Esophagus squamous epithelium (tissue), 5 donors: ENCODE measurements around the gene PPOX. TPM values are rescaled to one million over a fixed set of nuclear protein-coding genes. Genes with fewer than 3 reads are reported as not detected.

ENCODE experiments used
- DNase-seq: peaks from one replicate; lab custom pipeline; 2025; lab: John Stamatoyannopoulos, UW
- H3K27ac ChIP-seq, 4 donors: fragments of 200-600 bp; sonication (generic); one replicate each; pipeline ENCODE4 v1.5.1; 2016 to 2019; ENCODE audit warnings: mild to moderate bottlenecking in 1 of 4
- H3K27me3 ChIP-seq, 4 donors: fragments of 200-600 bp; sonication (generic); 1 replicate in 3 of 4; 2 replicates in 1 of 4; pipeline versions ENCODE4 v1.5.1 to v1.6.0; 2017 to 2021; ENCODE audit warnings: antibody characterized with exemption in 1 of 4
- H3K36me3 ChIP-seq, 3 donors: fragments of 200-600 bp; sonication (generic); one replicate each; pipeline ENCODE4 v1.5.1; 2016 to 2019
- H3K4me1 ChIP-seq, 3 donors: fragments of 200-600 bp; sonication (generic); one replicate each; pipeline ENCODE4 v1.5.1; 2017 to 2019
- H3K4me3 ChIP-seq, 4 donors: fragments of 200-600 bp; sonication (generic); 1 replicate in 3 of 4; 2 replicates in 1 of 4; pipeline ENCODE4 v1.5.1; 2016 to 2019; ENCODE audit warnings: mild to moderate bottlenecking in 2 of 4, moderate library complexity in 1 of 4
- H3K9me3 ChIP-seq, 3 donors: fragments of 200-600 bp; sonication (generic); one replicate each; pipeline ENCODE4 v1.5.1; 2016 to 2019
- POLR2A ChIP-seq, 4 donors: fragments of 450-650 bp; IDR thresholded peaks; one replicate each; pipeline ENCODE4 v1.6.1; 2017; ENCODE audit warnings: antibody characterized with exemption in 4 of 4, mild to moderate bottlenecking in 4 of 4, moderate library complexity in 3 of 4
- WGBS, 2 donors: methylation state at CpG; one replicate each; pipeline ENCODE4 v1.1.5; 2018; 5-methylcytosine and 5-hydroxymethylcytosine counted together
- intact Hi-C: fragments of 100-400 bp; cut with DNase I; formaldehyde crosslinking; loops from one replicate; pipeline ENCODE4 v1.15.0; 2022
- total RNA-seq, 4 donors: library from RNA; depleted of rRNA; stranded (reverse); fragments of >200 nt; gene quantifications; one replicate each; pipeline ENCODE4 v1.1.0, GENCODE V29; 2016
- TF ChIP-seq, protein P1 (sequence below), 6 experiments: fragments of 450-650 bp in 4 of 6; fragments of 200-600 bp in 2 of 6; sonication (generic) in 2 of 6; IDR thresholded peaks; one replicate each; pipeline ENCODE4 v1.5.1; 2016 to 2019; ENCODE audit warnings: antibody characterized with exemption in 6 of 6, mild to moderate bottlenecking in 4 of 6, moderate library complexity in 4 of 6
- donor health status: DM: yes; HTN: yes; CAD: no.

Gene PPOX
- total RNA-seq, 4 donors from 2014 or later = 5.8 to 28.8 (median 11.7) TPM

DNA sequence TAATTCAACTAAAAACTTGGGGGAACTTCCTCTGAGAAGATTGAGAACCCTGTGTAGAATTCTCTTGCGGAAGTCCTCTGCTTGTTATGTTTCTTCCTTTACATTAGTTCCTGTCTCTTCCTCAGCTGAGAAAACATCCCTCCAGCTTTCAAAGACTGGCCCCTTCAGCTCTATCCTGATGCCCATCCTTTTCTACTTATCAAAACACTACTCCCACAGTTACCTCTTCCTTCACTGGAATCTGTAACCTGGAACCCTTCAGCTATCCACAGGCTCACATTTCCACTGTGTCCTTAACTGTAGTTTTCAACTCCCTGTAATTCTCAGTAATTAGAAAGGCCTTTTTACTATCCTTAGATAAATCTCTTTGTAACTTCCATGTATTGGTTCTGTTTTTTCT is 27.8 kb upstream of the PPOX start:
- peak overlapping the region in 1 of 4 donors; percentile 22 for H3K27ac ChIP-seq
- H3K36me3 ChIP-seq = no peaks in the 10 kb centered on the region
- no peak for DNase-seq
- WGBS, 2 donors = 82 to 86% methylated on average over 1 of the region's 1 CpG
- no peaks in the 10 kb centered on the region for H3K27me3 ChIP-seq
- intact Hi-C loops = loop anchor here (10.0 kb wide), 1 partner anchor 304 kb away; no protein-coding TSS in a partner anchor
- H3K9me3 ChIP-seq = no peaks in the 10 kb centered on the region
- H3K4me3 ChIP-seq = no peak overlapping the region
- H3K4me1 ChIP-seq = peaks cover 9 to 19% (median 12%) of the 10 kb centered on the region in 3 donors
- no peak for TF ChIP-seq POLR2A (IDR thresholded peaks at IDR 0.05)
- TF ChIP-seq, protein P1, sequence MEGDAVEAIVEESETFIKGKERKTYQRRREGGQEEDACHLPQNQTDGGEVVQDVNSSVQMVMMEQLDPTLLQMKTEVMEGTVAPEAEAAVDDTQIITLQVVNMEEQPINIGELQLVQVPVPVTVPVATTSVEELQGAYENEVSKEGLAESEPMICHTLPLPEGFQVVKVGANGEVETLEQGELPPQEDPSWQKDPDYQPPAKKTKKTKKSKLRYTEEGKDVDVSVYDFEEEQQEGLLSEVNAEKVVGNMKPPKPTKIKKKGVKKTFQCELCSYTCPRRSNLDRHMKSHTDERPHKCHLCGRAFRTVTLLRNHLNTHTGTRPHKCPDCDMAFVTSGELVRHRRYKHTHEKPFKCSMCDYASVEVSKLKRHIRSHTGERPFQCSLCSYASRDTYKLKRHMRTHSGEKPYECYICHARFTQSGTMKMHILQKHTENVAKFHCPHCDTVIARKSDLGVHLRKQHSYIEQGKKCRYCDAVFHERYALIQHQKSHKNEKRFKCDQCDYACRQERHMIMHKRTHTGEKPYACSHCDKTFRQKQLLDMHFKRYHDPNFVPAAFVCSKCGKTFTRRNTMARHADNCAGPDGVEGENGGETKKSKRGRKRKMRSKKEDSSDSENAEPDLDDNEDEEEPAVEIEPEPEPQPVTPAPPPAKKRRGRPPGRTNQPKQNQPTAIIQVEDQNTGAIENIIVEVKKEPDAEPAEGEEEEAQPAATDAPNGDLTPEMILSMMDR (IDR thresholded peaks at IDR 0.05) = no peak

DNA sequence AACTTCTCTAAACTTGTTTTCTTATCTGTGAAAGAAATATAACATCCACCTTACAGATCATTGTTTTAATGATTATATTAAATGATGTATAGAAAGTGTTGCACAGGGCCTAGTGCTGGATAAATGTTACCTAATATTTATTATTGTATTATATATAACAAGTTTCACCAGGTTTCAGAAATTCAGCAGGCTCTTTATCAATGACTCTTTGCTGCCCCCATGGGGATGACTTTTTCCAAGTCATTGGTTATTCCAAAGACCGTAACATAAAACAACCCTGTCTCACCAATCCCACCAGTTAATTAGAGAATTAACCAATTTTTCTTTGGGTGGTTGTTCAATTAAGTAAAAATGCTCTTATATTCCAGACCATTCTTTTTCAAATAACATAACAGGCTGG is 26.5 kb upstream of the PPOX start:
- 26 to 35% methylated on average over 1 of the region's 1 CpG for WGBS, 2 donors
- Histone ChIP-seq H3K9me3 (no peaks in the 10 kb centered on the region), H3K4me3 (no peak overlapping the region), H3K27me3 (no peaks in the 10 kb centered on the region), H3K27ac (no peak overlapping the region), H3K36me3 (no peaks in the 10 kb centered on the region), H3K4me1 (peaks cover 0 to 6% (median 0%) of the 10 kb centered on the region in 3 donors)
- TF ChIP-seq, protein P1 (IDR thresholded peaks at IDR 0.05) = peak in 5 of 6 experiments; percentile 32 to 56 (median 45)
- no peak for TF ChIP-seq POLR2A (IDR thresholded peaks at IDR 0.05)
- no peak for DNase-seq
- intact Hi-C loops = loop anchor here (10.0 kb wide), 1 partner anchor 305 kb away; no protein-coding TSS in a partner anchor

DNA sequence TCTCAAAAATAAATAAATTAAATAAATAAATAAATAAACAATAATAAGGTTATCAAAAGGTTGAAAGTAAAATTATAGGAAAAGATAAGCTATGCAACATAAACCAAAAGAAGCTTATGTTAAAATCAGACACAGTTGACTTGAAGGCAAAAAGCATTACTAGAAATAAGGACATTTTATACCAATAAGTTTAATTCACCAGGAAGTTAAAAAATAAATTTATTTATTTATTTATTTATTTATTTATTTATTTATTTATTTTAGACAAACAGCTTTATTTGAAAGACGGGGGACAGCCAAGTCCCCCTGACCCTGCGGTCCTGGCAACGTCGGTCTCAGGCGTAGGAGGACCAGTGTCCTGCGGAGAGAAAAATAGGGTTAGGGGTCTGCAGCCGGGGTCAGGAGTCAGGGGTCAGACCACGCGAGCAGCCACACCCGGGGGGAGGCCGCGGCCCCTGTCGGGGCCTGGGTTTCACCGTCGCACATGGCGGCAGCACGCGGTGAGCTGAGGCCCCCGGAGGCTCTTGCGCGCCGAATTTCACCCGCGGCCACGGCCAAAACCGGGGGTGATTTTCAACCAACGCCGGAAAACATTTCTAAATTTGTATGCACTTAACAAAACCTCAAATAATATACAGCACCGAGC is 25.3 kb upstream of the PPOX start:
- TF ChIP-seq, protein P1 (IDR thresholded peaks at IDR 0.05) = no peak
- no peak for TF ChIP-seq POLR2A (IDR thresholded peaks at IDR 0.05)
- Histone ChIP-seq H3K4me3 (no peak overlapping the region), H3K27me3 (no peaks in the 10 kb centered on the region), H3K36me3 (no peaks in the 10 kb centered on the region), H3K4me1 (peaks cover 0 to 5% (median 0%) of the 10 kb centered on the region in 3 donors), H3K27ac (no peak overlapping the region), H3K9me3 (no peaks in the 10 kb centered on the region)
- DNase-seq = no peak
- intact Hi-C loops = no loop called here
- 93 to 95% methylated on average over 16 to 29 of the region's 29 CpGs for WGBS, 2 donors

DNA sequence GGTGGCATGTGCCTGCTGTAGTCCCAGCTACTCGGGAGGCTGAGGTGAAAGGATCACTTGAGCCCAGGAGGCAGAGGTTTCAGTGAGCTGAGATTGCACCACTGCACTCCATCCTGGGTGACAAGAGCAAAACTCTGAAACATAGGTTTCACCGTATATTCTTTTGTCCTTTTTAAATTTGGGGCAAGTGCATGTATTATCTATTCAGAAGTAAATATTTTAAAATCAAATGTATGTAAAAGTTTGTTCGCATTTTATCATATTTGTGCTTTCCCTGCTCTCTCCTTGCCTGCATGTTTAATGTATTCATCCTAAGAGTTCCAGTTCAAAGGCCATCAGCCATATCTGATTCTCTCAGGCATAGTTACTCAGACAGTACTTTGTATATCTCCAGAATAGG is 20.4 kb upstream of the PPOX start:
- Histone ChIP-seq H3K36me3 (no peaks in the 10 kb centered on the region), H3K4me1 (no peaks in the 10 kb centered on the region), H3K27ac (no peak overlapping the region), H3K27me3 (no peaks in the 10 kb centered on the region), H3K4me3 (no peak overlapping the region), H3K9me3 (no peaks in the 10 kb centered on the region)
- 73 to 74% methylated on average over 3 of the region's 3 CpGs for WGBS, 2 donors
- TF ChIP-seq, protein P1 (IDR thresholded peaks at IDR 0.05) = no peak
- intact Hi-C loops = no loop called here
- no peak for DNase-seq

DNA sequence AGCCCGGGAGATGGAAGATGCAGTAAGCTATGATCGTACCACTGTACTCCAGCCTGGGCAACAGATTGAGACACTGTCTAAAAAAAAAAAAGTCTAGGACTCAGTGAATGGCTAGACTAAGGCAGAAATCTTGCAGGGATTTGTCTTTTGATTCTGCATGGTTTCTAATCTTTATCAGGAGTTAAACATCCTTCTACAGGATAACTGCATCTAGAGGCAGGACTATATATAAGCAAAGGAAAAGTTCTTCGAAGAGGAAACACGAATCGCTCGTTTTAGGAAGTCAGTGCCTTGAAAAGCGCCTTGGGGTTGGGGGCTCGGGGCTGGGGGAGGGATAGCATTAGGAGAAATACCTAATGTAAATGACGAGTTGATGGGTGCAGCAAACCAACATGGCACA is 13.1 kb upstream of the PPOX start:
- Histone ChIP-seq H3K27ac (peak overlapping the region; percentile 94 to 97 (median 94)), H3K4me1 (peaks cover 7 to 29% (median 8%) of the 10 kb centered on the region in 3 donors), H3K4me3 (peak overlapping the region; percentile 55 to 84 (median 72)), H3K36me3 (peaks cover 0 to 16% (median 6%) of the 10 kb centered on the region in 3 donors), H3K27me3 (no peaks in the 10 kb centered on the region), H3K9me3 (no peaks in the 10 kb centered on the region)
- no peak for DNase-seq
- TF ChIP-seq POLR2A (IDR thresholded peaks at IDR 0.05) = no peak
- TF ChIP-seq, protein P1 (IDR thresholded peaks at IDR 0.05) = no peak
- WGBS, 2 donors = 22 to 24% methylated on average over 9 of the region's 9 CpGs
- intact Hi-C loops = no loop called here
